GM18502 (cell line): ENCODE measurements around the gene MCRIP1.
"Not testable (repeated sequence)": the region's sequence is repeated elsewhere in the genome, so short reads cannot be mapped to it uniquely, and the experiment has no call there.

ENCODE experiments used
- ATAC-seq: cut with Tn5 transposase; IDR thresholded peaks from one replicate; pipeline ENCODE4 v1.9.1; 2021; ENCODE audit warnings: mild to moderate bottlenecking; ENCODE audit not compliant: unreplicated experiment, poor library complexity

The MCRIP1 gene

DNA sequence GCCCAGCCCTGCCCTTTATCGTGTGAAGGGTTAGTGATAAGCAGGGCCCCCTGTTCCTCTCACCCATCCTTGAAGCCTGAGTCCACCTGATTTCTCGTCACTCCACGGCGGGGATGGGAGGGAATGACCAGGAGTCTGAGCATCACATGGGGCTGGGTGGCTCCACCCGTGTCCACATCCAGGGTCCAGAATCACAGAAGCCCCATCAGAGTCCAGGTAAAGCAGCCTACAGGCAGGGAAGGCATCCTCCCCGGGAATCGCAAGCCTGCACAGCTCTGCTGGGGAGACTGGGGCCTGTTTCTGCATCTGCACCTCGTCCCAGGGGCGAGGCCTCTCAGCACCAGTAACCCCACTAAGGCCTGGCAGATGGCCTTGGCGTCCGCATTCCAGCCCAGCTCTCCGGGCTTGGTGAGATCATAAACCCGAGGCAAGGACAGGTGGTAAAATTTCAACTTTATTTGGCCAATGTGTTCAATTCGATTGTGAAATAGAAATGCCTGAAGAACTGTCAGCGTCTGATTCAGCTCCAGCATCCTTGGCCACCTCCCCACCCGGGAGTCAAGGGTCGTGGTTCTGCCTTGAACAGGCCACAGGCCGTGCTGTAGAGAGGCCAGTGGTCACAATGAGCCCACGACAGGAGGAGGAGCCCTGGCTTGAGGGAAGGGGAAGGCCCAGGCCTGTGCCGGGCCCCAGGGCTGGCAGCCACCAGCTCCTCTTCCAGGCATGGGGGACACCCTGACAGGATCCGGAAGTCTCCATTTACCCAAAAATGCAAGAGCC is 9.8 kb upstream of the MCRIP1 start:
- no peak for ATAC-seq

DNA sequence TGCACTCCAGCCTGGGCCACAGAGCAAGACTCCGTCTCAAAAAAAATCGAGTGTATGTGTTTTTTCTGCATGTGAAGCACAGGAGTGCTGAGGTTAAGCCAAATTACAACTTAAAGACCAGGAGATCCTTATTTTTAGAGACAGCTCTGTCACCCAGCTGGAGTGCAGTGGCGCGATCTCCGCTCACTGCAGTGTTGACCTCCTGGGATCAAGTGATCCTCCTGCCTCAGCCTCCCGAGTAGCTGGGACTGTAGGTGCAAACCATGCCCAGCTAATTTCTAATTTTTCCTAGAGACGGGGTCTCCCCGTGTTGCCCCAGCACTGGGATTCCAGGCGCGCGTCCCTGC is 9.3 kb upstream of the MCRIP1 start:
- no peak for ATAC-seq

DNA sequence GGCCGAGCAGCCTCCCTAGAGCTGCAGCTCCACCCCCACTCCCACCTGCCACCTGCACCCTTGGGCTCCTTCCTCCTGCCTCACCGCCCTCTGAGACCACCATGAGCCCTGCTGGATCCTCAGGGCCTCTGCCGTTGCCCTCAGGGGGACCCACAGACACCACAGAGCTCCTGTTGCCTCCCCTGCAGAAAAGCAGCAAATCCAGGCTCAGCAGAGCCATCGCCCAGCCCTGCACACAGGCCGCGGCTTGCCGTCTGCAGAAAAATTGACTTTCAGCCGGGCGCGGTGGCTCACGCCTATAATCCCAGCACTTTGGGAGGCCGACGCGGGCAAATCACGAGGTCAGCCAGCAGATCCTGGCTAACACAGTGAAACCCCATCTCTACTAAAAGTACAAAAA is 8.8 kb upstream of the MCRIP1 start:
- ATAC-seq = no peak

DNA sequence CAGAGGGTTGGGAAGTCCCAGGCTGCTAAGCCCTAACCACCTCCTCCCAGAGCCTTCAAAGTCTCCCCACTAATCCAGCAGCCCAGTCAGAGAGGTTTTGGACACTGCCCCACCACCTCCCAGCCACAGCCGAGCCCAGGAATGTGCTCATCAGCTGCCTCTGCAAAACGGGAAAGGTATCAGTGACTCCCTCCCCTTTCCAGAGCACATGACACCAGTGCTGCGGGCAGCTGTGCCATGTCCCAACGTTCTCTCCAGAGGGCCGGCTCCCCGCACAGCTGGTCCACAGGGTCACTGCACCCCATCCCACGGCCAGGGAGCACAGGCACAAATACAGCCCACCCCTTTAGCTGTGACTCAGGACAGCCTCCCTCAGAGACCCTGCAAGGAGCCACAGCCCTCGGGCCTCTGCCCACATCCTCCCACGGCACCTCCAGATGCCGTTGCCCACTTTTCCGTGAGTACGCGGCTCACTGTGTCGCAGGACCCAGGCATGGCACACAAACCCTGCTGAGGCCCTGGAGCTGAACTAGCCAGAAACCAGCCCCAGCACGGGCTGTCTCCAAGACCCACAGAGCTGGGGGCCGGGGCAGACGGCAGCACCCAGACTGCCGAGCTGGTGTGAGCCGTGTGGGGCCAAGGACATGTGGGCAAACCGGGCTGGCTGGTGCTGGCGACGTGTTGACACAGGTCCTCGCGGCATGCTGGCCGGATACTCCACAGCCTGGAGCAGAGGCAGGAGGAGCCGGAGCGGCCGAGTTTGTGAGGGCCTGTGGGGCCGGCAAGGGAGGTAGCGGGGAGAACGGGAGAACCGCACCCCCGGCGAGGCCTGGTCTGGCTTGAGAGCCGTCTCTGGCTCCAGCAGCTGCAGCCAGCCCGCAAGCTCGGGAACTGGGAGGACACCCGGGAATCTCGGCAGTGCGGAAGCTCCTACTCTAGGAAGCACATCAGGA is 8.0 kb upstream of the MCRIP1 start:
- ATAC-seq = no peak

DNA sequence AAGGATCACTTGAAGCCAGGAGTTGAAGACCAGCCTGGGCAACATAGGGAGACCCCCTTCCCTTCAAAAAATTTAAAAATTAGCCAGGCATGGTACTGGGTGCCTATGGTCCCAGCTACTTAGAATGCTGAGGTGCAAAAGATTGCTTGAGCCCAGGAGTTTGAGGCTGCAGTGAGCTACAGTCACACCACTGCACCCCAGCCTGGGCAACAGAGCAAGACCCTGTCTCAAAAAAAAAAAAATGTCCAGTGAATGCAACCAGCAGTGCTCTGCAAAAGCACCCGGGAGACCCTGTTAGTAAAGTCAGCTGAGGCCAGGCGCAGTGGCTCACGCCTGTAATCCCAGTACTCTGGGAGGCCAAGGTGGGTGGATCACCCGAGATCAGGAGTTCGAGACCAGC is 7.0 kb upstream of the MCRIP1 start:
- not testable (repeated sequence) for ATAC-seq

DNA sequence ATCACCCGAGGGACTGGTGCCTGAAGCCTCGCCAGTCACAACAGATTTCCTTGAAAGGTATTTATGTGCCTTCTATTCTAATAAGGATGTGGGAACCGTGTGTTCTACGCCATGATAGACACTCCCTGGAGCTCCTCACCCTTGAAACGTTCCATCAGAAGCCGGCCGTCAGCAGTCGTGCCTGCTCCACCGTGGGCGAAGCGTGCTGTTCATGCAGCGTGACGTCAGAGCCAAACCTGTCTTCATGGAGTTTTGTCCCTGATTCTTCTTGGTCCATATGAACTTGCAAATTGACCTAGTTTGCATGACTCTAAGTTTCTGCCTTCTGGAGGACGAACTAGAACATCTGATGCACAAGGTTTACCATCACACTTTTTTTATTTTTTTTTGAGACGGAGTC is 6.2 kb upstream of the MCRIP1 start:
- ATAC-seq = no peak

DNA sequence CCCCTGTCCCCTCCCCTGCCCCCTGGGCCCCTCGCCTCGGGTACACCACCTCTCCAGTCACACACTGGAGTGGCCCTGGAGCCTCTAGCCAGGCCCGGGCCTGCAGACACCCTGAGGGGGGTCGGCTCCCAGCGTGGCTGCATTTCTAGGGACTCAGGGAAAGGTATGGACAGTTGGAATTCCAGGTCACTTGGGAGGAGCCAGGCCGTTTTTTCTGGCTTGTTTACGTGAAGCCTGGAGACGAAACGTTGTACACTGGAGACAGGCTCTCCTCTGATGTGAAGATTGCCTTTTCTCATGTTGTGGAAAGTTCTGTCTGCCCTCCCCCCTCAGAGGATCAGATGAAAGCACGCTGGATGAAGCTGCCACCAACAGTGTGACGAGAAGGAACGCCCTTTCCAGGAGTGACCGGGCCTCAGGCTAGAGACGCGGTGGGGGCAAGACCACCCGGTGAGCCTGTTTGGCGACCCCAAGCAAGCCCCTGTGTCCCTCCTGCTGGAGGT is 5.7 kb upstream of the MCRIP1 start:
- ATAC-seq = no peak

DNA sequence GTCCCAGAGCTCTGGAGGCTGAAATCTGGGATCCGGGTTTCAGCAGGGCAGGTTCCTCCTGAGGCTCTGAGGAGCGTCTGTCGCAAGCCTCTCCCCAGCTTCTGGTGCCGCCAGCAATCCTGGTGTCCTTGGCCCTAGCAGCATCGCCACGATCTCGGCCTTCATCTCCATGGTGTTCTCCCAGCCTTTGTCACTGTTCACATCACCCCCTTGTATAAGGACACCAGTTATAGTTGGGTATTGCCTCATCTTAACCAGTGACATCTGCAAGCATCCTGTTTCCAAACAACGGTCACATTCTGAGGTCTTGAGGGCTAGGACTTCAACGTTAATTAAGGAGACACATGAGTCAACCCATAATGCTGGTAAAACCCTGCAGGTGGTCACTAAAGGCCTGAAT is 4.5 kb upstream of the MCRIP1 start:
- ATAC-seq = no peak

DNA sequence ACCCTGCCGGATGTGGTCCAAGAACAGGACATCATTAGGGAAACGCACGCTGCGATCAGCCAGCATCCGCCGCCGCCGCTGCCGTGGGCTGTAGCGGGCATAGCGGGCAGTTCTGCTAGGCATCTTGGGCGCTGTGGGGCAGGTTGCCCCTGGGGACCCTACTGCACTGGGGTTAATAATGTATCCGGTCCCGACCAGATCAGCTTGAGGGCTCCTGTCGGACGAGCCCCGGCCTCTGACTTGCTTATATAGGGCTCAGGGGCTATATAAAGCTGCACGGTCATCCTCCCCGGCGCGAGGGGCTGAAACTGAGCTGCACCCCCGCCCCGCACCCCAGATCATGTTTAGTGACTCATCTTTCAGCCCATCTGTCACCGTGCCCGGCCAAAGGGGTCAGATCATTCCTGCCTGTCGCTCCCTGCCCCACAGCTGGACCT is 1.8 kb upstream of the MCRIP1 start, which contains the start of gene PPP1R27:
Gene PPP1R27, minus strand, starts transcription at position 220 of the 437 bp plus-strand sequence. Its CDS starts 97 bp downstream, at position 123.
- no peak for ATAC-seq

DNA sequence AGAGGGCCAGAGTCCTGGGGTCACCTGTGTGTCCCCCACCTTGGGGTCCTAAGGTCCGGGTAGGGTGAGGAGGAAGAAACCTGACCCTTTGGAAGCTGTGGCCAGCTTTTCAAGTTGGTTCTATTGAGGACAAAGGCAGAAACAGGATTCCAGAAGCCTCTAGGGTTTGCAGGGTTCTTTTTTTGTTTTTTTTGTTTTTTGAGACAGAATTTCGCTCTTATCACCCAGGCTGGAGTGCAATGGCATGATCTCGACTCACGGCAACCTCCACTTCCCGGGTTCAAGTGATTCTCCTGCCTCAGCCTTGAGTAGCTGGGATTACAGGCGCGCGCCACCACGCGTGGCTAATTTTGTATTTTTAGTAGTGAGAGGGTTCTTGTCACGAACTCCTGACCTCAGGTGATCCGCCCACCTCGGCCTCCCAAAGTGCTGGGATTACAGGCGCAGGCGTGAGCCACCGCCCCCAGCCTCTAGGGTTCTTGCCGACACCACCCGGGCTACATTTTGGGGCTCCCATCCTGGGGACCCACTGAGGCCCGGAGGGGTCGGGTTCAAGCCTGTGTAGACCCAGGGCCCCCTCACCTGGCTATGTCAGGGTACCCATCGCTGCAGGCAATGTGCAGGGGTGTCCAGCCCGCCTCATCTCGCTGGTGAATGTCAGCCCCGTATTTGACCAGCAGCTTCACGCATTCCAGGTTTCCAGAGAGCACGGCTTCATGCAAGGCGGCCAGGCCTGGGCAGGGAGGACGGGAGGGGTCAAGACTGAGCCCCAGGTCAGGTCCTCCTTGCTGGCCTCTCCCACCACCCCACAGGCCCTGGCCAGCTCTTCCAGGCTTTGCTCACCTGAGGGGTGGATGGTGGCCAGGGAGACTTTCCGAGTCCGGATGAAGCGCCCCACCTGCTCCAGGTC is 1.1 kb upstream of the MCRIP1 start:
- ATAC-seq = no peak

DNA sequence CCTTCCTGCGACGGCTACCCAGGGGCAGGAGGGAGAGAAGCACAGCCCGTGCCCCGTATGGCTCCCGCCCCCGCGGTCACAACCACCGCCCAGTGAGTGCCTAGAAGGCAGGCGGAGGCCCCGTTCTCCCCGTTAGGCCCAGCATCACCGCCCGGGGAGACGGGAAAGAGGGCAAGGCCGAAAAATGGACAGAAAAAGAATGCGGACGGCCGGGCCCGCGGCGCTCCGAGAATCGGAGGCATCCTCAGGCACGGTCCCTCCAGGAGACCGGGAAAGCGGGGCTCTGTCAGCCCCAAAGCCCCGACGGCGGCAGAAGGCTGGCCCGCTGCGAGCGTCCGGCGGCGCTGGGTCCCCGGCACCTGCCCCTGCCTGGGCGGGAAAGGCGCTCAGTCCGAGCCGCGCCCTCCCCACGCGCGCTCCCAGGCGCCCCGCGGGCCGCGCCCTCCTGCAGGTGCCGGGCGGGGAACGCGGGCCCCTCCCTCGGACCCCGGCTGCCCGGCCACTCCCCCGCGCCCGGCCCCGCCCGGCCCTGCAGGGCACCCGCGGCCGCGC is 407 bp downstream of the MCRIP1 start:
- peak; percentile 67 for ATAC-seq

DNA sequence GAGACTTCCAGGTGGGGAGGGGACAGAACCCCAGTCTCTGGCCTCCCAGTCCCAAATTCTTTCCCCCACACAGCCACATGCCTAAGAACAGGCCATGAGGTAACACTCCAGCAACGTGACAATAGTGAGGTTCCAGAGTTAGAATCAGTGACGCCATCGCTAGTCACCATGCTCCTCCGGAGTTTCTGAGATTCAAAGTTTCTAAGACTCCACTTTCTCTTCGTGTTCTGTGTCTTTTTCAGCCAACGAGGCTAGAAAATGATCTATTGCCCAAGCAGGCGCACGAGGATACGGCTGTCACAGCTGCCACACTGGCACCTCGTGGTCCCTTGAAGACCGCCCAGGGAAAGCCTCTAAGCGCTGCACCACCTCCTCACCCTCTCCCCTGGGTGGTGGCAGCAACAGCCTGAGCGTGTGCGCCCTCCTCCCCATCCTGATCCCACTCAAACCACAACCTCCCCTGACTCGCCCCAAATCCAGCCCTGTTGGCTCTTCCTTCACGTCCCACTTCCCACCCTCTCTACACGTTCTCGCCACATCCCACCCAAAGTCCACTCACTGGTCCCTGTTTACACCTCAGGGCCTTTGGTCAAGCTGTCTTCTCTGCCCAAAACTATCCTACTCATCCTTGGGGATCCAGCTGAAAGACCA is 1.0 kb downstream of the MCRIP1 start:
- peak; percentile 6 for ATAC-seq

DNA sequence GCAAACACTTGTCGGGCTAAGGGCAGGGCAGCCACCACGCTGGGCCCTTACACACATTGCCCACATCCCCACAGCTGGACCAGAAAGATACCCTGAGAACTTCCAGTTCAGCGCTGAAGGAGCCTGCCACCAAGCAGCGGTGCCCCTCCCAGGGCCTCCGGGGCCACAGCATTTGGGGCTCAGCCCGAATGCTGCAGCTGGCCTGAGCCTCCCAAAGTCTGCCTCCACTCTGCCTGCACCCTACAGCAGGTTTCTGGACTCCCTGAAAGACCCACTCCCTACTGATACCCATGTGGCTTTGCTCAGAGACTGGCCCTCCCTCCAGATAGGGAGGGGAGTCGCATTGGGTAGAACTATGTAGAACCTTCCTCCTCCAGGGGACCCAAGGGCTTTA is 1.5 kb downstream of the MCRIP1 start:
- no peak for ATAC-seq

DNA sequence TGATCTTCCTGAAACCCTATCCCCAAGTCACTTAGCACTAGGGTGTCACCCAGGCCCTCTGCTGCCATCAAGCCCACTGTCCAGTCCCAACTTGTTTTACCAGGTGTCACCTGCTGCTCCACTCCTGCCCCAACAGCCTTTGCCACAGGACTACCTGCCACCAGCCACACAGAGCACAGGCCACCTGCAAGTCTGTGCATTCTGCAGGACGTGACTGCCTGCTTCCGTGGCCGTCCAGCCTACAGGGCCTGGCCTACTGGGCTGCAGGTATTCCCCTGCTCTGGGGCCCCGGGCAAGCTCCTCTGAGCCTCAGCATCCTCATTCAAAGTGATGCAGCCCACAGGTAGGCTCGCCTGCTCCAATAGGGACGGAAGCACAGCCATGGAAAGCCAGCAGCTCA is 3.2 kb downstream of the MCRIP1 start:
- ATAC-seq = no peak

DNA sequence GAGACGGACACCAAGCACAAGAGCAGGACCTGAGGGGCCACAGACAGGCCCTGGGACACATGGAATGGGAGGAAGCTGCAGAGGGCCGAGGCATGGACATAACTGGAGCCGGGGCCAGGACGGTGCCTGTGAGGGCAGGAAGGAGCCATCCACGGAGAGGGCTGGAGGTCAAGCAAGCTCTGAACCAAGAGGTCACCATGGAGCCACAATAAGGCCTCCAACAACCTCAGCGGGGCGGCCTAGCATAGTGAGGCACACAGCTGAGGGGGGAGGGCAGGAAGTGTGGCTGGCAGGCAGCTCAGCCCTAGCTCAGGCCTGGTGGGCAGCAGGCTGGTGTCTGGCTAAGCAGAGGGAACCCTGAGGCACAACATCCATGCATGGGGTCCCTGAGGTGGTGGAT is 4.4 kb downstream of the MCRIP1 start:
- no peak for ATAC-seq

DNA sequence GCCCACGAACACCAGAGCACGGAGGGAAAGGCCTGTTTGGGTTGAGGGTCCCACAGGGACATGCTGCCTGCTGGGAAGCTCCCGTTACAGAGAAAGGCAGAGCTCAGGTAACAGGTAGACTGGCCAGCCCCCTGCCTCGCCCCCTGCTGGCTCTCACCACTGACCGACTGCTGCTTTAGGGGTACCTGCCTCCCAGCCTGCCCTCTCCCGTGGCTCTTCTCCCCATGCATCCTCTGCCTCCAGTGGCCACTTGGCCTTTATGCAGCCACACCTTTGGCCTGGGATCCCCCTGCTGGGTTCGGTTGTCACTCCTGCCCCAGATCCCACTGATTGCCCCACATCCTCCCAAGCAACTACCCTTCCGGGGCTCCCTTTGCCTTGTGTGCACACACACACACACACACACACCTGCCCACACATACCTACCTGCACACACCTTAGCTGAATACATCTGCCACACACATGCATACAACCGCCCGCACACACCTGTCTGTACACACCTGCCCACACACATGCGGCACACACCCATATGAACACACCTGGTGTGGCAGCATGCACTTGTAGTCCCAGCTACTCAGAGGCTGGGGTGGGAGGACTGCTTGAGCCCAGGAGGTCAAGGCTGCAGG is 7.1 kb downstream of the MCRIP1 start:
- ATAC-seq = no peak

DNA sequence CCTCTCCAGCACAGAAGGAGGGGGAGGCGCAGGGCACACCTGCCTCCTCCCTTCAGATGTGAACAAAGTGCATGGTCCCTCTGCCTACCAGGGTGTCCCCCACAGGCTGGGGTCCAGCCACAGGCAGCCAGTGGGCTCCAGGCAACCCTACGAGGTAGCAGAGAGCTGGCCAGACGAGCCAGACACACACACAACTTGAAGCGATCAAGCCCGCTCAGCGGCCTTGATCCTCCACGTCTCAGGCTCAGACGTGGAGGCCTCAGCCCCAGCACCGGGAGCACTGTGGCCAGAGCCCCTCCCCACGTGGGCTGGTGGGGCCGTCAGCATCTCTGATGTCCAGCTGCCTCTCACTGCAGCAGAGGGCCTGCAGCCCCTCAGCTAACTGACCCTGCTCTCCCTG is 8.5 kb downstream of the MCRIP1 start:
- no peak for ATAC-seq

DNA sequence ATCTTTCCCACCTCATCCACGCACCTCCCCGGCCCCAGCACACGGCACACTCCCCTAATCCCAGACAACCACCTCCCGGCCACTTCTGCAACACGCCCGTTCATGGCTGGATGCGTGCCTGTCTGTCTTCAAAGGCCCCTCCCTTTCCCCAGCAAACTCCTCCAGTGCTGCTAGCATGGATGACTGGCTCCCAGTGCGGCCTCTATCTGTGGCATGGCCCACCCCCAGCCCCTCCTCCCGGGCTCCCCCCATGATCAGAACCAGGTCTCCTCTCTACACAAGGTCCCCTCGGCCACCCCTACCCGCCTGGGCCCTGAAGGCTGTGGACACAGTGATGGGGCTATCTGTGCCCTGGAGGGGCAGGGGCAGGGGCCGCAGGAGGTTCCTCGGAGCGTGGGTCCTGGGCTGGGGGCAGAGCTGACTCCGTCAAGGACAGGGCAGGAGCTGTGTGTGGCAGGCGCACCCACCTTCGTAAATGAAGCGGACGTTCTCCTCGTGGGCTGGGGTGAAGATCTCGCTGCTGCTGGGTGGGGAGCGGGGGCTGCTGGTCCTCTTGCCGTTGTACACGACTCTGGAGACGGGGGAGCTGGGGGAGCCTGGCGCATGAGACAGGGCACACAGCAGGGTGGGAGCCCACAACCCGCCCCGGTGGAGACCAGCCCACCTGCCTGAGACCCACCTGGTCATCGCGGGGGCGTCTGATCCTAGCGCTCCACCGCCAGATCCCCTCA is 9.1 kb downstream of the MCRIP1 start:
- ATAC-seq = no peak
